Activated T-helper 1 cell treated with anti-CD3 and anti-CD28 coated beads, Interleukin-2, amount 50 U/mL, for 16 hours (primary cell): ENCODE results near the gene ITIH1.
"Not testable (repeated sequence)": the region's sequence is repeated elsewhere in the genome, so short reads cannot be mapped to it uniquely, and the experiment has no call there.

ENCODE experiments used
- DNase-seq, 2 donors: peaks; one replicate each; pipeline ENCODE4 v3.0.0-alpha.2; 2020; ENCODE audit warnings: low read depth in 1 of 2, low spot score in 1 of 2

The ITIH1 gene

GRCh38 chr3:52777127-52777958, at the start of gene ITIH1:
Gene ITIH1, plus strand, starts transcription at chr3:52777599. Its CDS starts 17 bp downstream, at chr3:52777616.
- no peak for DNase-seq

- not testable (repeated sequence) for DNase-seq
Measured at GRCh38 chr3:52728753-52729152, 48.6 kb upstream of the ITIH1 start.

GRCh38 chr3:52730681-52731080, 46.7 kb upstream of the ITIH1 start:
- DNase-seq: no peak

- DNase-seq: no peak
Measured at GRCh38 chr3:52731590-52731989, 45.8 kb upstream of the ITIH1 start.

GRCh38 chr3:52733256-52733891, 44.0 kb upstream of the ITIH1 start:
- no peak for DNase-seq

GRCh38 chr3:52739730-52740129, 37.7 kb upstream of the ITIH1 start:
- no peak for DNase-seq

GRCh38 chr3:52742418-52743041, 34.9 kb upstream of the ITIH1 start:
- DNase-seq: no peak

GRCh38 chr3:52743152-52743551, 34.2 kb upstream of the ITIH1 start:
- DNase-seq: no peak

GRCh38 chr3:52743721-52744120, 33.7 kb upstream of the ITIH1 start:
- no peak for DNase-seq

GRCh38 chr3:52752045-52752660, 25.2 kb upstream of the ITIH1 start:
- no peak for DNase-seq

GRCh38 chr3:52754373-52754772, 23.0 kb upstream of the ITIH1 start:
- DNase-seq: no peak

GRCh38 chr3:52756141-52756540, 21.3 kb upstream of the ITIH1 start:
- DNase-seq: no peak

- no peak for DNase-seq
Measured at GRCh38 chr3:52763466-52763865, 13.9 kb upstream of the ITIH1 start.

GRCh38 chr3:52769786-52770455, 7.5 kb upstream of the ITIH1 start:
- DNase-seq: no peak

- DNase-seq: peak; percentile 65 to 74
Measured at GRCh38 chr3:52770496-52771333, 6.7 kb upstream of the ITIH1 start, which contains the start of gene NEK4. Gene NEK4, minus strand, starts transcription at chr3:52770940. Its CDS starts 194 bp downstream, at chr3:52770746.

- DNase-seq: no peak
Measured at GRCh38 chr3:52771334-52771681, 6.1 kb upstream of the ITIH1 start.

GRCh38 chr3:52771702-52772101, 5.7 kb upstream of the ITIH1 start:
- no peak for DNase-seq

GRCh38 chr3:52773361-52774065, 3.9 kb upstream of the ITIH1 start:
- DNase-seq: no peak

GRCh38 chr3:52774066-52774713, 3.2 kb upstream of the ITIH1 start:
- DNase-seq: no peak
